ENCODE results near the gene SLC2A11.
A peak's percentile ranks its signal among the peaks of the same experiment; 100 is the strongest.

SLC2A11 gene

GRCh38 chr22:23857606-23858483, at the start of gene SLC2A11:
SLC2A11 (plus strand) TSS chr22:23857875; CDS start chr22:23858000, 125 bp downstream.
- DNase-seq (ENCODE audit: low read depth in 1 of 2, low spot score in 1 of 2) = peak; percentile 84 to 87

- DNase-seq (ENCODE audit: low read depth in 1 of 2, low spot score in 1 of 2) = no peak
These were observed 45.3 kb upstream of the SLC2A11 start for GRCh38 chr22:23812378-23812777.

GRCh38 chr22:23815541-23816155, 42.0 kb upstream of the SLC2A11 start:
- DNase-seq (ENCODE audit: low read depth in 1 of 2, low spot score in 1 of 2) = no peak

- no peak for DNase-seq (ENCODE audit: low read depth in 1 of 2, low spot score in 1 of 2)
These were observed 41.3 kb upstream of the SLC2A11 start for GRCh38 chr22:23816156-23816976.

- no peak for DNase-seq (ENCODE audit: low read depth in 1 of 2, low spot score in 1 of 2)
These were observed 40.5 kb upstream of the SLC2A11 start for GRCh38 chr22:23817146-23817545.

GRCh38 chr22:23818541-23818940, 39.1 kb upstream of the SLC2A11 start:
- no peak for DNase-seq (ENCODE audit: low read depth in 1 of 2, low spot score in 1 of 2)

- DNase-seq (ENCODE audit: low read depth in 1 of 2, low spot score in 1 of 2) = no peak
These were observed 36.9 kb upstream of the SLC2A11 start for GRCh38 chr22:23820748-23821211.

- DNase-seq (ENCODE audit: low read depth in 1 of 2, low spot score in 1 of 2) = no peak
These were observed 35.5 kb upstream of the SLC2A11 start for GRCh38 chr22:23822101-23822671.

- DNase-seq (ENCODE audit: low read depth in 1 of 2, low spot score in 1 of 2) = no peak
These were observed 34.3 kb upstream of the SLC2A11 start for GRCh38 chr22:23823331-23823791.

GRCh38 chr22:23824476-23825245, 33.0 kb upstream of the SLC2A11 start:
- DNase-seq (ENCODE audit: low read depth in 1 of 2, low spot score in 1 of 2) = no peak

- no peak for DNase-seq (ENCODE audit: low read depth in 1 of 2, low spot score in 1 of 2)
These were observed 32.3 kb upstream of the SLC2A11 start for GRCh38 chr22:23825246-23825905.

- DNase-seq (ENCODE audit: low read depth in 1 of 2, low spot score in 1 of 2) = no peak
These were observed 30.9 kb upstream of the SLC2A11 start for GRCh38 chr22:23826510-23827350.

- no peak for DNase-seq (ENCODE audit: low read depth in 1 of 2, low spot score in 1 of 2)
These were observed 30.2 kb upstream of the SLC2A11 start for GRCh38 chr22:23827351-23827995.

GRCh38 chr22:23828800-23829680, 28.6 kb upstream of the SLC2A11 start:
- DNase-seq (ENCODE audit: low read depth in 1 of 2, low spot score in 1 of 2) = no peak

- no peak for DNase-seq (ENCODE audit: low read depth in 1 of 2, low spot score in 1 of 2)
These were observed 27.8 kb upstream of the SLC2A11 start for GRCh38 chr22:23829845-23830372.

- no peak for DNase-seq (ENCODE audit: low read depth in 1 of 2, low spot score in 1 of 2)
These were observed 26.4 kb upstream of the SLC2A11 start for GRCh38 chr22:23831261-23831660.

GRCh38 chr22:23831781-23832180, 25.9 kb upstream of the SLC2A11 start:
- no peak for DNase-seq (ENCODE audit: low read depth in 1 of 2, low spot score in 1 of 2)

All from stimulated activated CD4-positive, alpha-beta T cell treated with anti-CD3 and anti-CD28 coated beads, Interleukin-15, amount 100 ng/mL, for 1 hour (primary cell).